B cell (primary cell): ENCODE results near the gene ALG3. TPM values are rescaled to one million over a fixed set of nuclear protein-coding genes. Genes with fewer than 3 reads are reported as not detected.

Experiments used
- ATAC-seq: fragments of 200-7000 bp; cut with Tn5 transposase; one replicate; pipeline ENCODE4 v1.10.0; 2021; ENCODE audit warnings: low read depth, mild to moderate bottlenecking, moderate number of reproducible peaks, moderate library complexity
- CTCF ChIA-PET: fragments of 350-600 bp; sonication (Branson Sonifier 250); formaldehyde crosslinking; loops from one replicate; lab custom pipeline; 2021; ENCODE audit warnings: antibody characterized with exemption, inconsistent platforms; lab: Charles Lee
- POLR2A ChIA-PET: fragments of 350-600 bp; sonication (Branson Sonifier 250); formaldehyde crosslinking; loops from one replicate; lab custom pipeline; 2021; ENCODE audit warnings: antibody characterized with exemption; lab: Charles Lee
- DNase-seq: peaks from one replicate; pipeline ENCODE4 v3.0.0; 2013
- H2AFZ ChIP-seq: 2 replicates; pipeline ENCODE4 v1.6.1; 2012; ENCODE audit warnings: mild to moderate bottlenecking, low read depth, low read length; ENCODE audit not compliant: insufficient read depth, poor library complexity, severe bottlenecking
- H3K27ac ChIP-seq, 2 donors: 1 replicate in 1 of 2; 2 replicates in 1 of 2; pipeline ENCODE4 v1.5.1; 2012 to 2013; ENCODE audit warnings: low read length in 2 of 2, mild to moderate bottlenecking in 2 of 2, moderate library complexity in 1 of 2
- H3K27me3 ChIP-seq, 4 experiments: fragments of 200-600 bp in 1 of 4; sonication (generic) in 1 of 4; replicated peaks in 1 of 4; 1 replicate in 2 of 4; 2 replicates in 2 of 4; pipeline versions ENCODE4 v1.6.1 to v1.7.0; 2013 to 2016; ENCODE audit warnings: low read length in 3 of 4, mild to moderate bottlenecking in 2 of 4, mixed read lengths in 1 of 4, moderate library complexity in 1 of 4; ENCODE audit not compliant: insufficient read depth in 4 of 4, control insufficient read depth in 3 of 4; ENCODE audit errors: control extremely low read depth in 1 of 4
- H3K36me3 ChIP-seq, 2 experiments: replicated peaks in 1 of 2; 1 replicate in 1 of 2; 2 replicates in 1 of 2; pipeline versions ENCODE4 v1.6.1 to v1.7.1; 2013; ENCODE audit warnings: low read length in 1 of 2; ENCODE audit not compliant: insufficient read depth in 2 of 2, control insufficient read depth in 1 of 2; ENCODE audit errors: control extremely low read depth in 1 of 2, extremely low read depth in 1 of 2
- H3K4me1 ChIP-seq, 2 donors: fragments of 200-600 bp in 1 of 2; sonication (generic) in 1 of 2; 1 replicate in 1 of 2; 2 replicates in 1 of 2; pipeline versions ENCODE4 v1.5.1 to v1.6.1; 2013 to 2017; ENCODE audit warnings: low read length in 2 of 2; ENCODE audit not compliant: control insufficient read depth in 2 of 2, insufficient read depth in 2 of 2
- H3K4me2 ChIP-seq: replicated peaks from 2 replicates; pipeline ENCODE3; 2012; ENCODE audit warnings: mild to moderate bottlenecking, low read depth, low read length; ENCODE audit not compliant: poor library complexity, severe bottlenecking
- H3K4me3 ChIP-seq, 5 experiments: fragments of 200-600 bp in 1 of 5; sonication (generic) in 1 of 5; 1 replicate in 3 of 5; 2 replicates in 2 of 5; pipeline versions ENCODE4 v1.5.1 to v1.7.0; 2011 to 2016; ENCODE audit warnings: low read length in 4 of 5, mild to moderate bottlenecking in 4 of 5, low read depth in 2 of 5, control low read depth in 1 of 5, moderate library complexity in 1 of 5; ENCODE audit not compliant: insufficient read depth in 1 of 5; ENCODE audit errors: control extremely low read depth in 1 of 5, extremely low read depth in 1 of 5
- H3K79me2 ChIP-seq: fragments of 200-600 bp; sonication (generic); one replicate; pipeline ENCODE4 v1.6.0; 2016; ENCODE audit warnings: low read length; ENCODE audit not compliant: control insufficient read depth, insufficient read depth
- H3K9ac ChIP-seq: fragments of 200-600 bp; sonication (generic); 2 replicates; pipeline ENCODE4 v1.6.1; 2017; ENCODE audit warnings: mild to moderate bottlenecking, low read length, moderate library complexity
- H3K9me3 ChIP-seq, 3 donors: one replicate each; pipeline versions ENCODE4 v1.6.1 to v1.7.1; 2013; ENCODE audit warnings: low read length in 2 of 3; ENCODE audit not compliant: control insufficient read depth in 2 of 3, insufficient read depth in 1 of 3; ENCODE audit errors: control extremely low read depth in 1 of 3
- H4K20me1 ChIP-seq: 2 replicates; pipeline ENCODE4 v1.6.0; 2012; ENCODE audit warnings: mild to moderate bottlenecking, low read length; ENCODE audit not compliant: insufficient read depth, control insufficient read depth, poor library complexity, severe bottlenecking
- H3K27ac Mint-ChIP-seq: one replicate; pipeline ENCODE4 v1.8.0; 2021; ENCODE audit warnings: mixed read lengths
- H3K27me3 Mint-ChIP-seq: one replicate; pipeline ENCODE4 v1.8.0; 2021; ENCODE audit warnings: mixed read lengths
- H3K4me1 Mint-ChIP-seq: one replicate; pipeline ENCODE4 v1.8.0; 2021; ENCODE audit warnings: mixed read lengths
- H3K4me3 Mint-ChIP-seq: one replicate; pipeline ENCODE4 v1.8.0; 2021; ENCODE audit warnings: mixed read lengths
- H3K9me3 Mint-ChIP-seq: one replicate; pipeline ENCODE4 v1.8.0; 2022; ENCODE audit warnings: mixed read lengths; ENCODE audit not compliant: insufficient read depth
- CTCF ChIP-seq: fragments of 200-600 bp; IDR thresholded peaks from one replicate; pipeline ENCODE4 v1.8.0; 2022; ENCODE audit warnings: antibody characterized with exemption, mild to moderate bottlenecking
- EZH2 ChIP-seq: IDR thresholded peaks from 2 replicates; pipeline ENCODE4 v1.6.1; 2012; ENCODE audit warnings: borderline replicate concordance, low read depth, mild to moderate bottlenecking, moderate library complexity, low read length; ENCODE audit not compliant: insufficient read depth, poor library complexity, severe bottlenecking
- WGBS: methylation state at CpG from one replicate; pipeline ENCODE4 v1.1.5; 2013; ENCODE audit warnings: missing lambda C conversion rate; ENCODE audit not compliant: insufficient coverage; 5-methylcytosine and 5-hydroxymethylcytosine counted together
- intact Hi-C: fragments of 100-400 bp; cut with micrococcal nuclease; formaldehyde crosslinking; loops from one replicate; pipeline ENCODE4 v1.10.0; 2022
- polyA plus RNA-seq: library from polyadenylated mRNA; depleted of rRNA; stranded (reverse); fragments of >200 nt; gene quantifications from 2 replicates; pipeline ENCODE4 v1.2.3, GENCODE V29; 2012
- total RNA-seq, 2 donors: library from RNA; stranded (reverse); fragments of 120-200 nt in 1 of 2; gene quantifications; 1 replicate in 1 of 2; 2 replicates in 1 of 2; pipeline versions ENCODE4 v1.2.3 to v1.2.4, GENCODE V29; 2013 to 2022

Gene ALG3
- total and polyA plus RNA-seq, 2 donors (not counting 1 experiment from before 2014, with no cell fraction given), result 36.1 to 38.6 TPM

GRCh38 chr3:184241141-184241446 is 7.7 kb downstream of the ALG3 start:
- Histone ChIP-seq H2AFZ (no peak overlapping the region), H3K4me1 (no peaks in the 10 kb centered on the region), H3K4me2 (no peak overlapping the region), H3K27ac (no peak overlapping the region), H3K79me2 (no peaks in the 10 kb centered on the region), H3K4me3 (no peak overlapping the region), H3K36me3 (peaks cover 0 to 36% of the 10 kb centered on the region in 2 experiments), H3K9me3 (no peaks in the 10 kb centered on the region), H3K27me3 (peaks cover 0 to 3% (median 0%) of the 10 kb centered on the region in 4 experiments), H3K9ac (no peak overlapping the region), H4K20me1 (peaks cover 16% of the 10 kb centered on the region)
- Mint-ChIP-seq H3K4me1 (no peaks in the 10 kb centered on the region), H3K9me3 (no peaks in the 10 kb centered on the region), H3K4me3 (no peak overlapping the region), H3K27me3 (no peaks in the 10 kb centered on the region), H3K27ac (no peak overlapping the region)
- intact Hi-C loops, result no loop called here
- POLR2A ChIA-PET, result no interaction called here
- 81% methylated on average over 17 of the region's 17 CpGs for WGBS
- ATAC-seq (no peak), DNase-seq (no peak)
- TF ChIP-seq EZH2 (no peak), CTCF (no peak)
- CTCF ChIA-PET, result interaction anchor here (0.6 to 3.9 kb wide), 3 partner anchors 9 to 626 kb away, joined by 3 to 22 read pairs (median 4); no protein-coding TSS in a partner anchor

DNA sequence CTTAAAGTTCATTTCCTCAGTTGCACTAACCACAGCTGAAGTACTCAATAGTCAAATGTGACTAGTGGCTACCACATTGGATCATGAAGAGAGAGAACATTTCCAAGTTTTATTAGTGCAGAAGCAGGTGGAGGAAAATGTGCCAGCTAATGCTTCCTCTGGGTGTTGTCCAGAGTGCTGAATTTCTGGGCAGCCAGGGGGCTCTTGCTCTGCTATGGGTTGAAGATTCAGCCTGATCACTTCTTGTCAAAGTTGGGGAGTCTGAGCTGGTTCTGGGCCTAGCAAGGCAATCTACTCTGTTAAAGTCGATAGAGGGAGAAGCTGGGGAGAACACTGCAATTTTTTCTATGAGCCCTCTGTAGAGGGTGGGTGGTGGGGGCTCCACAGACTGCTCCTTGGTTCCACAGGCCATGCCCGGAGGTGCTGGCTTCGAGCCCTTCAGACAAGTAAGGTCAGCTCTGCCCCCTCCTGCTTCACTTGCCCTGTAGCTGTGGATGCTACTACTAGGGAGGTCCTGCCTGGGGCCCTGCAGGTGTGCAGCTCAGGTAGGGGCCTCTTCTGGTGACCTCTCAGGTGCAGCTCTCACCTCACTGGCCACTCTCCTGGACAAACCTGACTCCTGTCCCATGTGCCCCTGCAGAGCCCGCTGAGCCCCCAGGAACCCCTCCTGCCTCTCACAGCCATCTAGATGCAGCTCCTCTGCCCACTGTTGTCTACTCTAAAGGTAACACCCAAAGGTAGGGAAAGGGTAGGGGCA is 8.2 kb downstream of the ALG3 start:
- Mint-ChIP-seq H3K9me3 (no peaks in the 10 kb centered on the region), H3K27me3 (peaks cover under 1% of the 10 kb centered on the region), H3K4me3 (no peak overlapping the region), H3K4me1 (no peaks in the 10 kb centered on the region), H3K27ac (no peak overlapping the region)
- Histone ChIP-seq H3K4me2 (no peak overlapping the region), H4K20me1 (peaks cover 12% of the 10 kb centered on the region), H3K9me3 (no peaks in the 10 kb centered on the region), H3K9ac (no peak overlapping the region), H3K36me3 (peaks cover 0 to 34% of the 10 kb centered on the region in 2 experiments), H3K27me3 (peaks cover 0 to 3% (median 0%) of the 10 kb centered on the region in 4 experiments), H2AFZ (no peak overlapping the region), H3K4me3 (no peak overlapping the region), H3K27ac (no peak overlapping the region), H3K4me1 (no peaks in the 10 kb centered on the region), H3K79me2 (no peaks in the 10 kb centered on the region)
- ATAC-seq, result peak; percentile 31
- ChIA-PET POLR2A (interaction anchor here (0.9 kb wide), 1 partner anchor 13 kb away, joined by 5 read pairs; no protein-coding TSS in a partner anchor), CTCF (interaction anchor here (0.6 to 3.9 kb wide), 8 partner anchors 9 to 626 kb away, joined by 3 to 22 read pairs (median 4); no protein-coding TSS in a partner anchor)
- 93% methylated on average over 3 of the region's 4 CpGs for WGBS
- no peak for DNase-seq
- TF ChIP-seq EZH2 (no peak), CTCF (no peak)
- intact Hi-C loops, result no loop called here
